Measurements from ENCODE around the gene EYA4. TPM values are rescaled to one million over a fixed set of nuclear protein-coding genes. Genes with fewer than 3 reads are reported as not detected.

EYA4 gene
- total RNA-seq, 1 donor from 2014 or later, result 1.6 TPM

GRCh38 chr6:133266186-133266585 is 25.0 kb downstream of the EYA4 start:
- no peaks in the 10 kb centered on the region for H3K27me3 ChIP-seq (ENCODE audit: insufficient read depth, low read length)
- no peak overlapping the region for H3K4me2 ChIP-seq (ENCODE audit: low read length)
- H3K27ac Mint-ChIP-seq (ENCODE audit: unreplicated experiment), result no peak overlapping the region
- DNase-seq (ENCODE audit: low read depth) (no peak), FAIRE-seq (no peak)
- no peak overlapping the region for H2AFZ ChIP-seq (ENCODE audit: low read depth, low read length)
- H3K4me1 ChIP-seq (ENCODE audit: insufficient read depth, low read length), result no peaks in the 10 kb centered on the region
- H4K20me1 ChIP-seq (ENCODE audit: insufficient read depth, low read length), result no peaks in the 10 kb centered on the region
- peaks cover 8% of the 10 kb centered on the region for H3K27me3 Mint-ChIP-seq (ENCODE audit: low read depth, unreplicated experiment)
- no peak overlapping the region for H3K9ac ChIP-seq (ENCODE audit: low read length)
- no peaks in the 10 kb centered on the region for H3K36me3 Mint-ChIP-seq (ENCODE audit: low read depth, unreplicated experiment)
- H3K79me2 ChIP-seq (ENCODE audit: insufficient read depth, low read length), result no peaks in the 10 kb centered on the region
- no peak overlapping the region for H3K4me3 ChIP-seq (ENCODE audit: insufficient read depth, low read depth, low read length)
- no peak overlapping the region for H3K27ac ChIP-seq (ENCODE audit: low read depth, low read length)
- TF ChIP-seq EZH2 (IDR thresholded peaks at IDR 0.05; ENCODE audit: insufficient read depth, low read length) (no peak), CTCF (IDR thresholded peaks at IDR 0.05; ENCODE audit: insufficient read depth, low read depth, low read length) (no peak)
- H3K36me3 ChIP-seq (ENCODE audit: insufficient read depth, low read length), result no peaks in the 10 kb centered on the region
- H3K9me3 Mint-ChIP-seq (ENCODE audit: unreplicated experiment), result no peaks in the 10 kb centered on the region
- no peak overlapping the region for H3K4me3 Mint-ChIP-seq (ENCODE audit: unreplicated experiment)
- no peaks in the 10 kb centered on the region for H3K4me1 Mint-ChIP-seq (ENCODE audit: low read depth, unreplicated experiment)
- H3K9me3 ChIP-seq (ENCODE audit: insufficient read depth, low read depth, low read length), result no peaks in the 10 kb centered on the region

- Histone ChIP-seq H3K9me3 (ENCODE audit: insufficient read depth, low read depth, low read length) (peaks cover 3% of the 10 kb centered on the region), H2AFZ (ENCODE audit: low read depth, low read length) (no peak overlapping the region), H3K4me2 (ENCODE audit: low read length) (no peak overlapping the region), H3K4me1 (ENCODE audit: insufficient read depth, low read length) (no peaks in the 10 kb centered on the region), H3K79me2 (ENCODE audit: insufficient read depth, low read length) (no peaks in the 10 kb centered on the region), H3K4me3 (ENCODE audit: insufficient read depth, low read depth, low read length) (no peak overlapping the region), H3K36me3 (ENCODE audit: insufficient read depth, low read length) (no peaks in the 10 kb centered on the region), H4K20me1 (ENCODE audit: insufficient read depth, low read length) (no peaks in the 10 kb centered on the region), H3K27me3 (ENCODE audit: insufficient read depth, low read length) (no peaks in the 10 kb centered on the region), H3K27ac (ENCODE audit: low read depth, low read length) (no peak overlapping the region), H3K9ac (ENCODE audit: low read length) (no peak overlapping the region)
- no peak overlapping the region for H3K27ac Mint-ChIP-seq (ENCODE audit: unreplicated experiment)
- peaks cover 3% of the 10 kb centered on the region for H3K27me3 Mint-ChIP-seq (ENCODE audit: low read depth, unreplicated experiment)
- H3K4me1 Mint-ChIP-seq (ENCODE audit: low read depth, unreplicated experiment), result no peaks in the 10 kb centered on the region
- DNase-seq (ENCODE audit: low read depth), result no peak
- H3K4me3 Mint-ChIP-seq (ENCODE audit: unreplicated experiment), result no peak overlapping the region
- TF ChIP-seq CTCF (IDR thresholded peaks at IDR 0.05; ENCODE audit: insufficient read depth, low read depth, low read length) (no peak), EZH2 (IDR thresholded peaks at IDR 0.05; ENCODE audit: insufficient read depth, low read length) (no peak)
- FAIRE-seq, result no peak
- peaks cover 3% of the 10 kb centered on the region for H3K9me3 Mint-ChIP-seq (ENCODE audit: unreplicated experiment)
- H3K36me3 Mint-ChIP-seq (ENCODE audit: low read depth, unreplicated experiment), result peaks cover 3% of the 10 kb centered on the region
Measured at GRCh38 chr6:133268621-133269020, 27.5 kb downstream of the EYA4 start.

- TF ChIP-seq EZH2 (IDR thresholded peaks at IDR 0.05; ENCODE audit: insufficient read depth, low read length) (no peak), CTCF (IDR thresholded peaks at IDR 0.05; ENCODE audit: insufficient read depth, low read depth, low read length) (no peak)
- Histone ChIP-seq H3K9ac (ENCODE audit: low read length) (no peak overlapping the region), H3K4me3 (ENCODE audit: insufficient read depth, low read depth, low read length) (no peak overlapping the region), H3K27ac (ENCODE audit: low read depth, low read length) (no peak overlapping the region), H3K4me1 (ENCODE audit: insufficient read depth, low read length) (no peaks in the 10 kb centered on the region), H2AFZ (ENCODE audit: low read depth, low read length) (no peak overlapping the region), H3K27me3 (ENCODE audit: insufficient read depth, low read length) (no peaks in the 10 kb centered on the region), H3K9me3 (ENCODE audit: insufficient read depth, low read depth, low read length) (peaks cover 3% of the 10 kb centered on the region), H3K36me3 (ENCODE audit: insufficient read depth, low read length) (no peaks in the 10 kb centered on the region), H3K4me2 (ENCODE audit: low read length) (no peak overlapping the region), H3K79me2 (ENCODE audit: insufficient read depth, low read length) (no peaks in the 10 kb centered on the region), H4K20me1 (ENCODE audit: insufficient read depth, low read length) (no peaks in the 10 kb centered on the region)
- FAIRE-seq (no peak), DNase-seq (ENCODE audit: low read depth) (no peak)
- H3K36me3 Mint-ChIP-seq (ENCODE audit: low read depth, unreplicated experiment), result peaks cover 3% of the 10 kb centered on the region
- no peaks in the 10 kb centered on the region for H3K27me3 Mint-ChIP-seq (ENCODE audit: low read depth, unreplicated experiment)
- H3K27ac Mint-ChIP-seq (ENCODE audit: unreplicated experiment), result no peak overlapping the region
- H3K9me3 Mint-ChIP-seq (ENCODE audit: unreplicated experiment), result peaks cover 3% of the 10 kb centered on the region
- H3K4me3 Mint-ChIP-seq (ENCODE audit: unreplicated experiment), result no peak overlapping the region
- no peaks in the 10 kb centered on the region for H3K4me1 Mint-ChIP-seq (ENCODE audit: low read depth, unreplicated experiment)
Measured at GRCh38 chr6:133274813-133275212, 33.7 kb downstream of the EYA4 start.
